IPS DF 4.7 (cell line): Measurements from ENCODE around the gene CFD.

Source experiments
- DNase-seq: peaks from one replicate; pipeline ENCODE4 v3.0.0-alpha.2; 2013; ENCODE audit warnings: low spot score; ENCODE audit errors: extremely low read depth

Gene CFD

GRCh38 chr19:904545-904944 is 45.1 kb downstream of the CFD start:
- DNase-seq = no peak

GRCh38 chr19:906480-906879 is 47.0 kb downstream of the CFD start:
- DNase-seq = no peak

GRCh38 chr19:907183-907853 is 47.9 kb downstream of the CFD start:
- DNase-seq = no peak

- no peak for DNase-seq
Observed at GRCh38 chr19:911197-912033, 52.0 kb downstream of the CFD start.

GRCh38 chr19:912181-913079 is 53.0 kb downstream of the CFD start:
- DNase-seq = no peak
